Activated gamma-delta T cell (primary cell): Measurements from ENCODE around the gene SEMG2.

ENCODE experiments used
- DNase-seq: peaks from one replicate; lab custom pipeline; 2025; lab: John Stamatoyannopoulos, UW

The SEMG2 gene

DNA sequence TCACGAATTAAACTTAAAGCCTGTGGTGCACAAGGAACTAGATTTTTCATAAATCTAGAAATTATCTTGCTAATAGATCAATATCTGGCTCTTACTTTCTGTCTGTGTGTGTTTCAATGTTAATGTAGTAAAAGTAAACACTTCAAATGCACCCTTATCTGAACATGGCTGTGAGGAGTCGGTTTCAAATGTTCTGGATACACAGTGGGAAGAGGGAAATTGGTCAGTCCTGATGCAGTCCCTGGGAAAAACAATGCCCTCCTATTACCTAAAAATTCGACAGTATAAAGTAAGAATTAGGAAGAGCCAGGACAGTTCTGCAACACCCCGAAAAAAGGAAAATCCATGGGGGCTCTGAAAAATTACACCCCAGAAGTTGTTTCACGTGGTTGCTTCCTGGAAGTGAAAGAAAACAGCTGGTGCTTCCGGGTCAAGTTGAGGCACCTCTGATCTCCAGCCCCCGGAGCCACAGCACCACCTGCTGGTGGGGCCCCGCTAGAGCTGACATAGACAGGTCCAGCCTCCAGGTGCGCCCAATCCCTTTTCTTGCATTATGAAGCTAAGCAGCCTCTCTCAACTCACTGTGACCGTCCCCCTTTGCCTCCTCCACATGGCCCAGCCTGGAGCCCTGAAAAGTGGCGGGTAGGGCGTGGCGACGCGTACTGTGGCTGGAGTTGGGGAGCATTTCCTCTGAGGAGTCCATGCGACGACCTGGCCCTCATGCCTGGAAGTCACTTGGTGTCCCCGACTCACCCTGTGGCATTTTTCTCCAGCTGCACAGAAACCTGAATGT, 8.3 kb downstream of the SEMG2 start:
- no peak for DNase-seq

DNA sequence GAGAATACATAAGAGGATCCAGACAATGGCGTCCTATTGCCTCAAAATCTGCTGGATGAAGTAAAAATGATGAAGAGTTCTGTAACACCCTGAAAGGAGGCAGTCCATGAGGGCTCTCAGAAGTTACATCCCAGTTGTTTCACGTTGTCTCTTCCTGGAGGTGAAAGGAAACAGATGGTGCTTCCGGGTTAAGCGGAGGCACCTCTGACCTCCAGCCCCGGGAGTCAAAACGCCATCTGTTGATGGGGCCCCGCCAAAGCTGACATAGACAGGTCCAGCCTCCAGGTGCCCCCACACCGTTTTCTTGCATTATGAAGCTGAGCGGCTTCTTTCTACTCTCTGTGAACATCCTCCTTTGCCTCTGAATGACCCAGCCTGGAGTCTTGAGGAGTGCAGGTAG, 9.5 kb downstream of the SEMG2 start:
- DNase-seq, result no peak

DNA sequence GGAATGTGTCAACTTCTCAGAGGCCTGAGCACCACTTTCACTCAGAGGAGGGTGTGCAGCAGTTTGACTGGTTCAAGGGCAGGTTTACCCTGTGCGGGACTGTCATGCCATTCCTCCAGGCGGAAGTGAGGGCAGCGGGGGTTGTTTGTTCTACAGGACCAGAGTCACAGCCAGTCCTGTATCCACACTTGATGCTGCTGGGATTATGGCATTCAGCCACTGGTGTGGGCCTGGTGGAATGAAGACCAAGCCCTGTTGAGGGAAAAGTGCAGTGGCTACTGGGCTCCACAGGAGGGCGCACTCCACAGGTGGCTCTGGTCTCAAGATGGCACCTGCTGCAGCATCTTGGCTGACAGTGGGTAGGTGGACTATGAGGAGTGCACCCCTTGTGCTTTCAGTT, 14.8 kb downstream of the SEMG2 start:
- no peak for DNase-seq

DNA sequence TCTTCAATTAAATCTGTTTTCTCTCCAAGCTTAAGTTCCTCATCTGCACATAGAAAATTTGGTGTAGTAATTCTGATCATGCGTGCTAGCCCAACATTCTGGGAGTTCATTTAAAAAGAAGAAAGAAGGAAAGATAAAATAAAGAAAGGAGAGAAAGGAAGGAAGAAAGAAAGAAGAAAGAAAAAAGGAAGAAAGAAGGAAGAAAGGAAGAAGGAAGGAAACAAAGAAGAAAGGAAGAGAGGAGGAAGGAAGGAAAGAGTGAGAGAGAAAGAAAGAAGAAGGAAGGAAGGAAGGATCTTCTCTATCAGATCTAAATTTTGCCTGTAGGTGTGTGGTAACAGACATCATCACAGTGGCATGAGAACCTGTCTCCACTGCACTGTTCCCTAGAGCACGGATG, 17.0 kb downstream of the SEMG2 start:
- DNase-seq, result no peak

DNA sequence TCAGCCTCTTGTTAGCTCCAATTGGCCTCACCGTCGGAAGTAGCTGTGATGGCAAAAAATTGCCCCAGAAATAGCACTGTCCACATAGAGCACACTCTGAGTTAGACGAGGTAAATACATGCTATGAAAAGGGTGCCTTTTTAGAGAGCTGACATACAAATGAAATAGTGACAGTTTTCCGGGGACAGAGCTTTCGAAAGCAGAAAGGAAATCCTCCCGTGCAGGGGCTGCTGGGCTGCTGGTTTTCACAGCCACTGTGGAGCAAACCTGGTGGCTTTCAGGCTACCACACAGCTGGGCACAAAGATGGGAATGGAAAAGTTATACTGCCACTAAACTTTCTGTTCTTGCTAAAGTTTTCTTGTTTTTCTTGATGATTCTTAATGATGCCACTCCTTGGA, 24.9 kb downstream of the SEMG2 start:
- DNase-seq, result no peak

DNA sequence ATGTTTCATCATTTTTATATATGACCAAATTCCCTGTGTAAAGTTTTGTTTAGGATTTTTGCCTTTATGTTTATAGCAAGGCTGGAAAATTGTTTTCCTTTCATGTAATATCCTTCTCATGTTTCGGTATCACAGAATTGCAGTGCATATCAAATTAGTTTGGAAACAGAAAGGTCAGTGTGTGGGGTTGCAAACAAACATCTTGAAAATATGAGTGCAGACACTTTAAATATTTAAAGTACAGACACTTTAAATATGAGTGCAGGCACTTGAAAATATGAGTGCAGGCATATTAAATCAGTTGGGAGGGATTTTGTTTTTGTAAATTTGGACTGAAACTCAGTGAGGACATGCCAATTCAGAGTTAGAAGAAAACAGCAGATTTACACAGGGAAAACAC, 26.7 kb downstream of the SEMG2 start:
- DNase-seq, result no peak

DNA sequence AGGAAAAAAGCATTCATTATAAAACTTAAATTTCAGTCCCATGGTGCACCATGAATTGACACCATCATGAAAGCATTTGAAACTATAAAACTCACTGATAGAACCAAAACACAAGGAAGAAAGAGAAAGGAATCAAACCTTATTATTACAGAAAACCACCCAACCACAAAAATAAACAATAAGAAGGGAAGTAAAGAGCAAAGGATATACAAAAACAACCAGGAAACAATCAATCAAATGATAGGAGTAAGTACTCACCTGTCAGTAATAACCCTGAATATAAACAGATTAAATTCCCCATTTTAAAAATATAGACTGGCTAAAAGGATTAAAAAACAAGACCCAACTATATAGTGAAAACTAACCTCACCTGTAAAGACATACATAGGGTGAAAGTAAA, 27.4 kb downstream of the SEMG2 start:
- no peak for DNase-seq

DNA sequence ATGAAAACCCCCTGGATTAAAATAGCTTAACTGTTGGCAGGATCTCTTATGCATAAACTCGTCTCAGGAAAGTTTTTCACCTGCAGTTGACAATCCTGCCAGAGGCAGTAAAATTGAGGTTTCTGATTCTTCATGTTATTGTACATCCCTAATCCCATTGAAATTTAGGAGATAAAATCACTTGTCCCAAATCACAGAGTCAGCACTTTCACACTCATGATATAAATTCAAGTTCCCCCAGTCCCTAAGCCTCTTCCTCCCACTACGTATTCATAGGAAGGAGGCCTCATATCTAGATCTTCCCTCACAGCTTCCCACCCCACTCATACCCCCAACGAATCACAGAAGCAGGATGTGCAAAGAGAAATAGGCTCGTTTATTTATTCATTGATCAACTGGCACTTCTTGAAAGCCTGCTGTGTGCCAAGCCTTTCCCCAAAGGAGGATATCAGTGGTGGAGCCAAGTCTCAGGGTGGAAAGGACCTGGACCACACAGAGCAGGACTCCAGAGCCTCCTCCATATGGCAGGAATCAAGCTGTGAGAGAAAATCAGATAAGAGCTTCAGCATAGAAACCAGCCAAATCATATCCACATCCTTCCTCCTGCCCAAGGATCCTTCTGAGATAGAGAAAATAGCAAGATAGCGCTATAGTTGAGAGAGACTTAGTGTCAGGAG, 30.8 kb downstream of the SEMG2 start:
- no peak for DNase-seq

DNA sequence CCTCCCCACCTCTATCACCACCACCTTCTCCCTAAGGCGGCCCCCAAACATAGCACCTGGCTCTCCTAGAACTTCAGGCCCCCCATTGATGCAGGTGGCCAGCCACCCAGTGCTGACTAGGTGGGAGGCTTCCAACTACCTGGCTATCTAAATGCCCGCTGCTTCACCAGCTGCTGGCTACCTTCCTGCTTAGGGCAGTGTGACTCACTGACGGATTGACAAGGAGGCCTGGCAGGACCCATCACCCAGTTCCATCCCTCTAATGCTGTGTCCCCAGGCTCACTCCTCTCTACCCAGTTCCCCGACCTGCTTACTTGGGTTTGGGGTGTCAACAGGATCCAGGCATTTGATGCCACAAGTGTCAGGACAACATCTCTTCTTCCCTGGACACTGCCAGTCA, 32.1 kb downstream of the SEMG2 start:
- DNase-seq, result no peak

DNA sequence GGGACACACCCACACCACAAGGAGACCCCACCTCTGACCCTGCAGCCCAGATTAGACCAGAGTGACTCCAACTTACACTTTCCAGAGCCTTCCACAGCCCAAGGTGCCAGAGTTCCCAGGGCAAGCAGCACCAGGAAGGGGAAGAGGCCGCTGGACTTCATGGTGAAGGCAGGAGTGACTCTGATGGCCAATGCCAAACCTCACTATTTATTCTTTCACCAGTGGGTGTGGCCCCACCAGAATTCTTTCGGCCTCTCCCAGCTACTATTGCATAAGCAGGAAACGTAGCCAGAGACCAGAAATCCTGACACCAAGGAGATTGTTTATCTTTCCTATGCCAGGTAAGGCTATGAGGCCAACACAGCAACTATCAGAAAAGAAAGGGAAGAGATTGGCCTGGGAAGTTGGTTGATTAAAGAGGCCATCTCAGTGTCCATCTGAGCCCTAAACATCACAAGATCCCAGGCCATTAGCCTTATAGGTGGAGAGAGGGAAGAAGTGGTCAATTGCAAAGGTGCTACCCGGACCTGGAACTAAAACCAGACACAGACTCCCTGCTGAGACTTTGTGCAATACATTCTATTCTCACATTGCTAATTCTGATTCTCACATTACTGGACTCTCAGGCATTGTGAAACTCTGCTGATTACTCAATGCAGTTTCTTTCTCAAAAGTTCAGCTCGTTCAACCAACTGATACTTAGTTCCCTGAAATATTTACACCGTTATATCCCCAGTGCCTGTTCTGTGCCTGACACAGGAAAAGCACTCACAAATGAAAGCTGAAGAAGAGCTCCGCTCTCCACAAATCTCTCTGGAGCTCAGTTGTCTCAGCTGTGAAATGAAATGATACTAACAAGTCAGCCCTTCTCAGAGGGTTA, 33.5 kb downstream of the SEMG2 start, which contains the start of gene SLPI:
TSS of gene SLPI (minus strand) at position 182 of the 880 bp plus-strand sequence. CDS start at position 161, 21 bp downstream.
- no peak for DNase-seq

DNA sequence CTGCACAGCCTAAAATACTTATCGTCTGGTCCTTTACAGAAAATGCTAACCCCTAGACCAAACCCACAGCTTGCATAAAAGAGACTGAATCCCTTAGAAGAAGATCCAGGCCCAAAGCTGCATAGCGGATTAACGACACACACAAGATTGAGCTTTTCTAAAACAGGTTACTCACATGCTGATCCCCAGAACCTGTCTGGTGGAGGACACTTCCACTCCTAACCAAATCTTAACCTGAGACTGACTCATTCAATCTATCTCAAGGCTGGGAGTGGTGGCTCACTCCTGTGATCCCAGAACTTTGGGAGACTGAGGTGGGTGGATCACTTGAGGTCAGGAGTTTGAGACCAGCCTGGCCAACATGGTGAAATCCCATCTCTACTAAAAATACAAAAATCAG, 36.0 kb downstream of the SEMG2 start:
- DNase-seq, result no peak

DNA sequence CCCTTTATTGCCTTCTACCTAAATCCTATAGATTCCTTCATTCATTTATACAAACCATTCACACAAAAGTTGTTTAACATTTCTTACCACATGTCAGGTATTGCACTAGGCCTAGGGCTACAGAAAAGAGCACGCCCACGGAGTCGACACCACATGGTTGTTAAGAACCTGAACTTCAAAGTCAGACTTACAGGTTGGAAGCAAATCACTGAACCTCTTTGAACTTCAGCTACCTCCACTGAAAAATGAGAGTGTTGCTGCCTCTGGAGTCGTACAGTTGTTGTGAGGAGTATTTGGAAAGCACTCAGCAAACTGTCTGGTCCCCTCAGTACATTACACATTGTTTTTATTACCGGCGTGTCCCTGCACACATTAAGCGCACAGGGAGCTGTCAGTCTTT, 36.5 kb downstream of the SEMG2 start:
- no peak for DNase-seq

DNA sequence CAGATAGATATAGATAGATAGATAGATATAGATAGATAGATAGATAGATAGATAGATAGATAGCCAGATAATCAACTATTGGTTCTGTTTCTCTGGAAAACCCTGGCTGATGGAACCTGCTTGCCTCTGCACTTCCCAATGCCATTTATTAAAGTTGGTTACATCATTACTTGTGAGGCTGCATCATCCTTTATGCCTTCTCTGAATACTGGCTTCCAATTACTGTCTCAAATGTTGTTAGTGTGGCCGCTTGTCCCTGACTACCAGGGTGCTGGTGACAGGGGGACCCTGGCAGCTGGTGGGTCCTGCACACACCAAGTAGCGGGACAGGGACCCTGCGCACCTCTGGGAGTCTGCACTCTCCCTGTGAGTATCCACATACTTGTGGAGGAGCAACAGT, 37.1 kb downstream of the SEMG2 start:
- DNase-seq, result no peak

DNA sequence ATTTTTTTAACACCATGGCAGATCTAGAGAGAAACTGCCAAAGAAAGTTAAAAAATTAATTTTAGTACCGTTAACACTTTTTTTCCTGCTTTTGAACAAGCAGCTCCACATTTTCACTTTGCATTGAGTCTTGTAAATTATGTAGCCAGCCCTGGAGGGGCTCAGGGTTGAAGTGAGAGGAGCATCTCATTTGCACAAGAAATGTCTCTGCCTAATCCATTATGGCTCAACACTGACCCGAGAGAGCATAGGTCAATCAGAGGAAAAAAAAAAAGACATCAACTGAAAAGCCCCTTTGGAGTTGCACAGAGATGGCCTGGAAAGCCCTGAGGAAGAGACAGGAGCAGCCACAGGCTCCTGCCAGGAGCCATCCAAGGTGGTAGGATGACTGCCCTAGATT, 37.5 kb downstream of the SEMG2 start:
- DNase-seq, result no peak

DNA sequence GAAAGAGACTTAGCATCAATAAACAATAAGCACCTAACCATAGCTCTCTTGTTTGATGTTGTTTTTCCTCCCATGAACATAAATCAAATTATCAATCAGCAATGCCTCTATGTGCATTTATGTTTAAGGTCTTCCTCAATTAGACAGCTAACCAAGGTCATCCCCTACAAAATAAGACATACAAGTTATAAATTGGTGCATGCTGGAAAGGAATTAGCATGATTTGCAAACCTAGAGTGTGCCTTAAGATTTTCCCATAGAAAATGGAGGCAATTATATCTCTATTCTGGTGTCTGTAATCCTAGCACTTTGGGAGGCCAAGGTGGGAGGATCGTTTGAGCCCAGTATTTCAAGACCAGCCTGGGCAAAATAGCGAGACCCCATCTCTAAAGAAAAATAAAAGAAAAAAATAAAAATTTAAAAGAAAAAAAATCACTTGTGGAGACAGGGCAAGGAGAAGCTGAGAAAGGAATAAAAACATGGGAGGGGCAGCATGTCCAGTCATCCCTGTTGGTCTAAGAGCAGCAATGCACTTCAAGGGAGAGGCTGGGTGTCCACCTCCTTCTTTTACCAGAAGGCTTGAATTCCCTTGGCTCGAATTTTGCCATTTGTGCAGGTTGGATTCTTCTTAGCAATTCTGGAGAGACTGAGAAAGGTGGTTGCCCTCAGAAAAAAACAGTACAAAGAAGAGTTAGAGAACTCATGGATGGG, 42.5 kb downstream of the SEMG2 start:
- DNase-seq, result no peak

DNA sequence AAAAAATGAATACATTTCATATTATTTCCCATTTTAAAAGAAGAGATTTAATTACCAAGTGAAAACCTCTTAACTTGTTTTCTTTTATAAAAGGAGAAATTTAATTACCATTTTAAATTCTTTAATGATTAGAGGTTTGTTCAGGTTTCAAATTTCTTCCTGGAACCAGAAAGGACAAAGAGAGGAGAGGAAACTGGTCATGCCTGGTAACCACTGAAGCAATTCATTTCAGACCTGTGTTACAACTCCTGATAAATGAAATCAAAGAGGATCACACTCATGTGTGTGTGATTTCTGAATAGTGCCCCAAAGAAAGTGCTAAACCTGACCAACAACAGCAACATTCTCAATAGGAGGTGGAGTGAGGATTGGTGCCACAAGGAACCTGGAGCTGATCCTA, 45.8 kb downstream of the SEMG2 start:
- no peak for DNase-seq

DNA sequence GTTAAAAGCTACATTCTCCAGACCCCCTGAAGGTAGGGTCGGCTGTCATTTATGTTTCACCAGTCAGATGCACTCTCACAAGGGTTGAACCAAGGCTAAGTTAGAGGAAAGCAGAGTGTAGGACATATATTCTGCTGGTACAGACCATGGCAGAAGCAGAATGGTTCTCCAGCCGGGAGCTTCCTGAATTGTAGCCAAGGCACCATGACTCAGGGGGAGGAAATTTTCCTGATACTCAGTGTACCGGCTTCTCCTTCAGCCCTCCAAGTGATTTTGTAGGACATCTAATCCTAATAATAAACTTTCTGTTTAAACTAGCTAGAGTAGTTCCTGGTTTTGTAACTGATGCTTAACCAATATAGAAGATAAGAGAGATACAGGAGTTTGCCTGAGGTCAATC, 47.4 kb downstream of the SEMG2 start:
- DNase-seq, result no peak

DNA sequence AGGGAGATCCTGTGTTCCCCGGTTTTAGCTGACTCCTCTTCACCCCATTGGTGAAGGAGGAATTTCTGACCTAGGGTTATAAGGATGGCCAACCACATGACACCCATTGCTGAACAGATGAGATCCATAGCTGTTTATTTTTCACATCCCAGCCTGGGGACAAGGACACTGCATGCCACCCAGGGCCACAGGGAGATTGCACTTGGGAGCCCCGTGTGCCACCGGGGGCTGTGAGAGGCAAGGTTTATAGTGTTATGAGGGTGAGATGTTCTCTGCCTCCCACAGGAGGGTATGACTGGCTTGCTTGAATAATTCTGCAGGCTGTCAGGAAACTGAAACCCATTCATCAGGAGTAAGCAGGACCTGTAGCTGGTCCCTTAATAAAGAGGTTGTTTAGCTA, 47.9 kb downstream of the SEMG2 start:
- no peak for DNase-seq

DNA sequence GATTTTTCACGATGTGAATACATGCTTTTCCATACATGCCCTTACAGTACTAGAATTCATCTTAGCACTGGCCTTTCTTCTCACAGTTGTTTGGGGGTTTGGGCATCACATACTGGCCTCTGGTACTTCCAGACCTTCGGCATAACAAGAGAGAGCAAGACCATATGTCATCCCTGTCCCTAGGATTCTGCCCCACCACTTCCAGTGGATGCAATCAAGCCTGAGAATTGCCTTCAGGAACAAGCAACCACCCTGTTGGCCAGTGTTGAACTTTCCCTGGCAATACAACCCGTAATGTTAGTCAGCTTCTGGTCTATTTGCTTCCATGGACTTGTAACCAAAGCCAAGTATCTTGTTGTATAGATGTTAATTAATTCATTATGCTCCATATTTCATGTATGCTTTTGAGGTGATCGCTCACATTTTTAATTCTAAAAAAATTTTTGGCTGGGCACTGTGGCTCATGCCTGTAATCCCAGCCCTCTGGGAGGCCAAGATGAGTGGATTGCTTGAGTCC, 48.6 kb downstream of the SEMG2 start:
- no peak for DNase-seq
